ENCODE measurements around the gene PROM2. TPM values are rescaled to one million over a fixed set of nuclear protein-coding genes. Genes with fewer than 3 reads are reported as not detected.

PROM2 gene
- total and polyA plus RNA-seq, 10 of the 15 experiments (the other 5 are each of a cell fraction or from before 2014, with no cell fraction given) = 0.01 to 0.04 TPM; not detected in 8

DNA sequence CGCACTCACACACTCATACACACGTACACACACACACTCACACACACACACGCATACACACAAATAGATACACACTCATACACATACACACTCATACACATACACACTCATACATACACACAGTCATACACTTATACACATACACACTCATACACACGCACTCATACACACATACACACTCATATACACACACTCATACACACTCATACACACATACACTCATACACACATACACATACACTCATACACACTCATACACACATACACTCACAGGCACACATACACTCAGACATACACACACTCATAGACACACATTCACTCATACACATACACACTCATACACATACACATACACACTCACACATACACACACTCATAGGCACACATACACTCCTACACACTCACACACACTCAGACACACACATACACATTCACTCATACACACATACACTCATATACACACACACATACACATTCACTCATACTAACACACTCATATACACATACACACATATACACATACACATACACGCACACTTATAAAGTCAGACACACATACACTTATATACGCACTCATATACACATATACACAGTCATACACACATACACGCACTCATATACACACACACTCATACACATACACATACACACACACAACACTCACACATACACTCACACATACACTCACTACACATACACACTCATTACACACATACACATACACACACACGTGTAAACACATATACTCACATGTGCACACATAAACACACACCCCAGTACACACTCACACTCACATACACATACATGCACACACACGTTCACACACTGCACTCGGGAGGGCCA, 51.6 kb downstream of the PROM2 start:
- no peaks in the 10 kb centered on the region for H3K4me1 ChIP-seq (ENCODE audit: control insufficient read depth, insufficient read depth, low read length)
- H3K9ac ChIP-seq (ENCODE audit: control insufficient read depth, insufficient read depth, low read length) = no peak overlapping the region
- BruUV-seq (replicated peaks) = no TSS peak
- H3K4me2 ChIP-seq (ENCODE audit: control insufficient read depth, insufficient read depth) = no peak overlapping the region
- intact Hi-C loops (cut with micrococcal nuclease; ENCODE audit: unreplicated experiment) (no loop called here), in situ Hi-C loops (cut with MboI) (no loop called here)
- ATAC-seq = no peak
- SMC1A ChIA-PET (ENCODE audit: uncharacterized antibody, unreplicated experiment) = no interaction called here
- H3K9me3 ChIP-seq (replicated peaks; ENCODE audit: control insufficient read depth, insufficient read depth, low read length) = no peaks in the 10 kb centered on the region
- POLR2A ChIA-PET = no interaction called here
- H3K4me3 ChIP-seq = no peak overlapping the region
- H3K36me3 ChIP-seq (ENCODE audit: control insufficient read depth in 2 of 2, insufficient read depth in 2 of 2, low read length in 1 of 2) = no peaks in the 10 kb centered on the region
- H3K79me2 ChIP-seq (ENCODE audit: control insufficient read depth, insufficient read depth, low read length) = no peaks in the 10 kb centered on the region
- no peaks in the 10 kb centered on the region for H3K27me3 ChIP-seq (replicated peaks in 1 of 2; ENCODE audit: control insufficient read depth in 2 of 2, insufficient read depth in 2 of 2, low read length in 1 of 2)
- RAD21 ChIA-PET (ENCODE audit: unreplicated experiment) = no interaction called here
- H3K27ac ChIP-seq (ENCODE audit: control insufficient read depth, insufficient read depth) = no peak overlapping the region
- H4K20me1 ChIP-seq (ENCODE audit: control insufficient read depth, insufficient read depth) = no peaks in the 10 kb centered on the region
- TF ChIP-seq NFIC (IDR thresholded peaks at IDR 0.05; ENCODE audit: low read depth, low read length) = peak; percentile 49; the same call in 1 of the 2 replicates
- TF ChIP-seq, protein P1, sequence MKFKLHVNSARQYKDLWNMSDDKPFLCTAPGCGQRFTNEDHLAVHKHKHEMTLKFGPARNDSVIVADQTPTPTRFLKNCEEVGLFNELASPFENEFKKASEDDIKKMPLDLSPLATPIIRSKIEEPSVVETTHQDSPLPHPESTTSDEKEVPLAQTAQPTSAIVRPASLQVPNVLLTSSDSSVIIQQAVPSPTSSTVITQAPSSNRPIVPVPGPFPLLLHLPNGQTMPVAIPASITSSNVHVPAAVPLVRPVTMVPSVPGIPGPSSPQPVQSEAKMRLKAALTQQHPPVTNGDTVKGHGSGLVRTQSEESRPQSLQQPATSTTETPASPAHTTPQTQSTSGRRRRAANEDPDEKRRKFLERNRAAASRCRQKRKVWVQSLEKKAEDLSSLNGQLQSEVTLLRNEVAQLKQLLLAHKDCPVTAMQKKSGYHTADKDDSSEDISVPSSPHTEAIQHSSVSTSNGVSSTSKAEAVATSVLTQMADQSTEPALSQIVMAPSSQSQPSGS (IDR thresholded peaks at IDR 0.05; ENCODE audit: low read length) = no peak
- no peak for TF ChIP-seq NR2C1 (IDR thresholded peaks at IDR 0.05)
- TF ChIP-seq, protein P2, sequence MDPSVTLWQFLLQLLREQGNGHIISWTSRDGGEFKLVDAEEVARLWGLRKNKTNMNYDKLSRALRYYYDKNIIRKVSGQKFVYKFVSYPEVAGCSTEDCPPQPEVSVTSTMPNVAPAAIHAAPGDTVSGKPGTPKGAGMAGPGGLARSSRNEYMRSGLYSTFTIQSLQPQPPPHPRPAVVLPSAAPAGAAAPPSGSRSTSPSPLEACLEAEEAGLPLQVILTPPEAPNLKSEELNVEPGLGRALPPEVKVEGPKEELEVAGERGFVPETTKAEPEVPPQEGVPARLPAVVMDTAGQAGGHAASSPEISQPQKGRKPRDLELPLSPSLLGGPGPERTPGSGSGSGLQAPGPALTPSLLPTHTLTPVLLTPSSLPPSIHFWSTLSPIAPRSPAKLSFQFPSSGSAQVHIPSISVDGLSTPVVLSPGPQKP (IDR thresholded peaks at IDR 0.05; ENCODE audit: low read depth, low read length) = no peak
- TF ChIP-seq, protein P3, sequence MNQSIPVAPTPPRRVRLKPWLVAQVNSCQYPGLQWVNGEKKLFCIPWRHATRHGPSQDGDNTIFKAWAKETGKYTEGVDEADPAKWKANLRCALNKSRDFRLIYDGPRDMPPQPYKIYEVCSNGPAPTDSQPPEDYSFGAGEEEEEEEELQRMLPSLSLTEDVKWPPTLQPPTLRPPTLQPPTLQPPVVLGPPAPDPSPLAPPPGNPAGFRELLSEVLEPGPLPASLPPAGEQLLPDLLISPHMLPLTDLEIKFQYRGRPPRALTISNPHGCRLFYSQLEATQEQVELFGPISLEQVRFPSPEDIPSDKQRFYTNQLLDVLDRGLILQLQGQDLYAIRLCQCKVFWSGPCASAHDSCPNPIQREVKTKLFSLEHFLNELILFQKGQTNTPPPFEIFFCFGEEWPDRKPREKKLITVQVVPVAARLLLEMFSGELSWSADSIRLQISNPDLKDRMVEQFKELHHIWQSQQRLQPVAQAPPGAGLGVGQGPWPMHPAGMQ (IDR thresholded peaks at IDR 0.05; ENCODE audit: borderline replicate concordance) = no peak
- TF ChIP-seq BRCA1 (IDR thresholded peaks at IDR 0.05; ENCODE audit: low read depth, low read length) = no peak
- no peak for TF ChIP-seq NR2F1 (conservative IDR thresholded peaks at IDR 0.05)
- TF ChIP-seq, protein P4, sequence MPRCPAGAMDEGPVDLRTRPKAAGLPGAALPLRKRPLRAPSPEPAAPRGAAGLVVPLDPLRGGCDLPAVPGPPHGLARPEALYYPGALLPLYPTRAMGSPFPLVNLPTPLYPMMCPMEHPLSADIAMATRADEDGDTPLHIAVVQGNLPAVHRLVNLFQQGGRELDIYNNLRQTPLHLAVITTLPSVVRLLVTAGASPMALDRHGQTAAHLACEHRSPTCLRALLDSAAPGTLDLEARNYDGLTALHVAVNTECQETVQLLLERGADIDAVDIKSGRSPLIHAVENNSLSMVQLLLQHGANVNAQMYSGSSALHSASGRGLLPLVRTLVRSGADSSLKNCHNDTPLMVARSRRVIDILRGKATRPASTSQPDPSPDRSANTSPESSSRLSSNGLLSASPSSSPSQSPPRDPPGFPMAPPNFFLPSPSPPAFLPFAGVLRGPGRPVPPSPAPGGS (IDR thresholded peaks at IDR 0.05; ENCODE audit: borderline replicate concordance, insufficient read depth, low read depth, low read length, poor library complexity, severe bottlenecking) = peak; percentile 91
- no peak for DNase-seq (ENCODE audit: low read depth, low spot score)
- 76% methylated on average over 10 of the region's 10 CpGs for WGBS (ENCODE audit: insufficient coverage, insufficient replicate concordance, low lambda C conversion rate, missing lambda C conversion rate)
- CTCF ChIA-PET = no interaction called here
- no peak for FAIRE-seq
- H2AFZ ChIP-seq (ENCODE audit: control insufficient read depth, low read depth, low read length) = no peak overlapping the region
